Non-pigmented ciliary epithelial cell (primary cell): ENCODE data around the gene SH3PXD2A.
"Not testable (repeated sequence)": the region's sequence is repeated elsewhere in the genome, so short reads cannot be mapped to it uniquely, and the experiment has no call there.

Source experiments
- DNase-seq: peaks from one replicate; pipeline ENCODE4 v3.0.0-alpha.2; 2010; ENCODE audit warnings: low read depth

SH3PXD2A gene

GRCh38 chr10:103646304-103646703 lies 209.1 kb downstream of the SH3PXD2A start:
- no peak for DNase-seq

GRCh38 chr10:103645141-103646054 lies 210.0 kb downstream of the SH3PXD2A start:
- peak; percentile 83 for DNase-seq

DNA sequence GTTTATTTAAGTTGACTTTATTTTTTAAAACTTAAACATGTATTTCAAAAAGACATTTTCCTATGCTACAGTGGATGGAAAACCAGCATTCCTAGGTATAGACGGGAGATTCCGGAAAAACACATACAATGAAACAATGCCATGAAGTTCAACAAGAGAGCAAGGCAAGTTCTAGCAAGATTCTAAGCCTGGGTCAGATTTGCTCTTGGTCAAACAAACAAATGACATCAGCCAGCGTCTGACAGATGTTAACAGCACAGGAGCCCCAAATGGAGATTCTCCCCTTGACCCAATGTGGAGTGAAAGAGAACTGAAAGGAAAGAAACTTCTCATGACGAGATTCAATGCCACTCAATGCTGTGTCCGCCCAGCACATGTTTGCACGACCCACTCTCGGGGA lies 212.0 kb downstream of the SH3PXD2A start:
- no peak for DNase-seq

DNA sequence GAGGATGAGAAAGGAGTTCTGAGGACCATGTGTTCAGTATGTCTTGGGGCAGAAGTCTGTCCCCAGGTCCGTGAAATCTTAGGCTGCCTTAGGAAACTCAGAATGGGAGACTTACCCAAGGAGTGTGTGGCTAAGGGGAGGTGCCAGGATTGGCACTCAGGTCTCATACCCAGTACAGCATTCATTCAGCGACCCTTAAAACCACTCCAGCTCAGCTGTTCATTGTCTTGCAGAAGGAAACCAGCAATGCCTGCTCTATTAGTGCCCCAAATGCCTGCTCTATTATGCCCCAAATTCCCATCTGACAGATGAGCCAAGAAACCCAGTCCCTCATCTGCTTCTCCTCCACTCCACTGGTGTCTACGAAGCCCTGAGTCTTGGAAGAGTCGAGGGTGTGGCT lies 214.1 kb downstream of the SH3PXD2A start:
- DNase-seq, result no peak

DNA sequence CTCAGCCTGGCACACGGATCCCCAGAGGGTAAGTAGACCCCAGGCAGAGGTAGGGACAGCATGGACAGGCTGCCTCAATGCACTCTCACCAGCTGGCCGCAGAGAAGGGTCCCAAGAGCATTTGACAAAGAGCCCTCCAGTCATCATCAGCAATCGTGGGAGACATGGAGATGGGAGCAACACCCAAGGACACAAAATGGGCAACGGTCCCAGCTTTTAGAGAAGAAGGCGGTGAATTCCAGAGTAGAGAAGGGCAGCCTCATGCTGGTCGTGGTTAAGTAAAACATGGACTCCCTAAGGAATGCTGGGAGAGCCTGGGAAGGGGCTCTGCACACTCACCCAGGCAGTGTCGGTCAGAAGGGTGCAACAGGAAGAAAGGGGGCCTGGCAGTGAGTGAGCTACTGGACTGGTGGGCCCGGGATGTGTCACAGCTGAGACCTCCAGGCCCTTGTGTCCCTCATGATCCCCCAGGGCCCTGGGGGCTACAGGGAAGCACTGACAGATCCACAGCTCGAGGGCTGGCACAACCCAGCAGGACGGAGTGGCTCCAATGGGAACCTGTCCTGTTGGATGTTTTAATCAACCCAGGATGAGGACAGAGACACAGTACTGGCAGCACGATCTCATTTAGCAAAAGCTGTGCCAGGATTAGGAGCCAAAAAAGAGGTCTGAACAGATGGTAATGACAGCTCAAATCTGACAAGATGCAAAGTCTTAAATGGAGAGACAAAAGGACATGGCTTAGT lies 214.8 kb downstream of the SH3PXD2A start:
- no peak for DNase-seq

GRCh38 chr10:103638948-103639347 lies 216.4 kb downstream of the SH3PXD2A start:
- no peak for DNase-seq

DNA sequence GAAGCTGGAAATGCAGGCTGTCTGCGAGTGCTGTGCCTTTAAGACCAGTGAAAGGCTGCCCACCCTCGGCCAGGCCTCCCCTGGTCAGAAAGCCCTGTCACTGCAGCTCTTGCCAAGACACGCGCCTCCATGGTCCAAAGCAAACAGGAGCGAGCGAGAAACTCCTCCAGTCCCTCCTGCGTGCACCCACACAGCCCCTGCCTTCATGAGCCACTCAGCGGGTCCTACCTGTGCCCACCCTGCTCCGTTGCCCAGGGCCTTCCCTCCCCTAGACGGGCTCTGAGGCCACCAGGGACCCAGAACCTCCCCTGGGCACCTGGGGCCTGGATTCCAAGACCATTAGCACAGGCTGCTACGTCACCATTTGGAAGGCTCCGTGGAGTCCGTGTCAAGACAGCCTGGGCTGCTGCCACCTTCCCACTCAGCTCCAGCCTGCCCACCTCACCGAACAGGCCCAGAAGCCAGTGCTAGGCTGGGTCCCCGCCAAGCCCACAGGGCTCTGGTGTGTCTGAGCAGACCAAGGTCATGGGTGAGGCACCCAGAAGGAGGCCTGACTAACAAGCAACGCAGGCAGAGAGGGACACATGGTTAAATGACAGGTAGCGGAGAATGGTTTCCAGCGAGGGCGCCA lies 217.3 kb downstream of the SH3PXD2A start:
- no peak for DNase-seq

DNA sequence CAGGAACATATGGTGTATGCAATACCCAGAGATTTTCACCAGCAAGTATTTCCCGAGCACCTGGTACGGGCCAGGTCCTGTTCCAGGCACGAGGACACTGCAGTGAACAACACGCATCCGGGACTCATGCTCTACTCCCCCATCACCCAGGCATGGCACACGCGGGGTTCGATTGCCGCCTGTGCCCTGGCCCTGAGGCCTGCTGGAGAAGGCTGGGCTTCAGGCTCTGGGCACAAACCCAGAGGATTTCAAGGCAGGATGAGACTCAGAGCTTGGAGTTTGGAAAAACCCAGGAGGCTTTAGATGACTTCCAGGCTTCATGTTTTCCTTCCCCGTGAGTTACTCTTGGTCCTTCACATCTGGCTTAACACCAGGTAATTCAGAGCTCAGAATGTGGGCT lies 218.4 kb downstream of the SH3PXD2A start:
- no peak for DNase-seq

DNA sequence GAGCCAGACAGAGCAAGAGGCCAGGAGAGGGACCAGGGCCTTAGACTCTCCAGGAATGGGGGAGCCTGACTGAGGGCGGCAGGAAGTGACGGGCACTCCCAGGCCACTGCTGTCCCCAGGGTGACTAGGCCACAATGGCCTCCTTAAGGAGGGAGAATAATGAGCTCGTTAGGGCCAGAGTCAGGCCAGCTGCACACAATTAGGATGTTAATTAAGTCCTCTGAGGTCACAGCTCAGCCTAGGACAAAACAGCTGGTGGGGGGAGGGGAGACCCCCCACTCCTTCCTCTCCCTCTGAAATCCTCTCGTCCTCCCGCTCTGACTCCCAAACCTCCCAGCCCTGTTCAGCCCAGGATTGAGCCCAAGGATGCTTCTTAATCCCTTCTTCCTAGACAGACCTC lies 218.9 kb downstream of the SH3PXD2A start:
- DNase-seq, result no peak

DNA sequence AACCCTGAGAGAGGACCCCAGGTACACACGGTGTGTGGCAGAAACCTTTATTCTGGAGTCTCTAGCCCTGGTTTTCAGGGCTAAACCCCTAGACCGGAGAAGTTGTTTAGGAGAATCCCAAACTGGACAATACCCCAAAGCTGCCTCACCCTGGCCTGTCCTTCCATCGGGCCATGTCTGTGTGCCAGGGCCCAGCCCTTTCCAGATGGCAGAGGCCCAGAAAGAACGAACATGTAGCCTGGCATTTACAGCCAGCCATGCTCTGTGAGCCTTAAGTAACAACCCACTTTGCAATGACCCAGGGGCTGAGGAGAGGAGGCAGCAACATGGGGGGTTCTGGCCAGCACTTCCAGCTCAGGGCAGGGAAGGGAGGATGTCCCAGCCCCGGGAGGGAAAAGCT lies 219.8 kb downstream of the SH3PXD2A start:
- DNase-seq, result no peak

- DNase-seq, result no peak
Measured at GRCh38 chr10:103633846-103634245, 221.5 kb downstream of the SH3PXD2A start.

DNA sequence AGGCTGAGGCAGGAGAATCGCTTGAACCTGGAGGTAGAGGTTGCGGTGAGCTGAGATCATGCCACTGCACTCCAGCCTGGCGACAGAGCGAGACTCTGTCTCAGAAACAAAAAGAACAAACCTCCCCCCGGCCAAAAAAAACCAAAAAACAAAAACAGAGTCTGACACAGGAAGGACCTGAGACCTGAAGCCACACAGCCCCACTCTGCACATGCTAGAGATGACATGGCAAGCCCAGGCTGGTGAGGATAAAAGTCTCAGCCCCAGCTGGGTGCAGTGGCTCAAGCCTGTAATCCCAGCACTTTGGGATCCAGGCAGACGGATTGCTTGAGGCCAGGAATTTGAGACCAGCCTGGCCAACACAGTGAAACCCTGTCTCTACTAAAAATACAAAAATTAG lies 222.5 kb downstream of the SH3PXD2A start:
- DNase-seq, result not testable (repeated sequence)

DNA sequence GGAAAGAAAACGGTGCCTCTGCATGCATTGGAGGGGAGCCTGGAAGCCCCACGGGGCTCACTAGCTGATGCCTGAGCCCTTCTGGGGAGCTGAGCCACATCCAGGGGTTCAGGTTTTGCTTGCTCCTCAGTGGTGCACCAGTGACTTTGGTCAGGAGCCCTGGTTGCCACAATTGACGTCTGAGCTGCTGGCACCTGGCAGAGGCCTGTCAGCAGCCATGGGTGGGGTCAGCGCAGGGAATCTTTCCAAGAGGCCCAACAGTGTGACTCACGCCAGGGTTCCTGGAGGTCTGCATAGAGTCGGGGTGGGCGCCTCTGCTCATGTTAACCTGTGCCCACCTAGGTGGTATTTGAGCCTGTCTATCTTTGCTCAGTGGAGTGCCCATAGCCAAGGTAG lies 223.1 kb downstream of the SH3PXD2A start:
- DNase-seq, result no peak

- DNase-seq, result no peak
Measured at GRCh38 chr10:103630156-103630555, 225.2 kb downstream of the SH3PXD2A start.

GRCh38 chr10:103629581-103629980 lies 225.8 kb downstream of the SH3PXD2A start:
- no peak for DNase-seq

GRCh38 chr10:103627893-103628292 lies 227.5 kb downstream of the SH3PXD2A start:
- DNase-seq, result no peak

GRCh38 chr10:103627111-103627892 lies 228.1 kb downstream of the SH3PXD2A start:
- no peak for DNase-seq

GRCh38 chr10:103626178-103626577 lies 229.2 kb downstream of the SH3PXD2A start:
- DNase-seq, result no peak

GRCh38 chr10:103622935-103623574 lies 232.3 kb downstream of the SH3PXD2A start:
- no peak for DNase-seq

DNA sequence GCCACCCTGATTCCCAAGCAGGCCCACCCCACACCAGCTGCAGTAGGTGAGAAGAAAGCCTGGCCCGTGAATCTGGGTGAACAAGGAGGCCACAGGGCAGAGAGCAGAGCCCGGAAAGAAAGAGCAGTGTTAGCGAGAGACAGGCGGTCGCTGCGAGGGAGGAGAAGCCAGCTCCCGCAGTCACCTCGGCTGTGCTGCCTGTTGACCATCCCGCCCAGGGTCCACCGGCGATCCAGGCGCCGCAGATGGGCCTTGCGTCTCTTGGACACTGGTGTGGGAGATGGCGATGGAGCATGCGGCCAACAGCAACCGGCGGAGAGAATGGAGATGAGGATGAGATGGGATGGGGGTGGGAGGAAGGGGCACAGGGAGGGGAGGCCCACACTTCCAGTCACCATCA lies 233.1 kb downstream of the SH3PXD2A start:
- no peak for DNase-seq

- no peak for DNase-seq
Measured at GRCh38 chr10:103621783-103622125, 233.6 kb downstream of the SH3PXD2A start.
